GM06990 (cell line): ENCODE results near the gene DERL2.

Source experiments
- DNase-seq: peaks from one replicate; pipeline ENCODE4 v3.0.0-alpha.2; 2011; ENCODE audit not compliant: insufficient read length; ENCODE audit errors: extremely low read depth
- H3K27me3 ChIP-seq: replicated peaks from 2 replicates; pipeline ENCODE4 v1.6.0; 2011; ENCODE audit warnings: low read length; ENCODE audit not compliant: control insufficient read depth, insufficient read depth
- H3K36me3 ChIP-seq: 2 replicates; pipeline ENCODE4 v1.5.1; 2011; ENCODE audit warnings: low read length; ENCODE audit not compliant: control insufficient read depth, insufficient read depth
- H3K4me3 ChIP-seq: replicated peaks from 2 replicates; pipeline ENCODE4 v1.5.1; 2011; ENCODE audit warnings: low read depth, mild to moderate bottlenecking, control low read depth, low read length
- TF ChIP-seq, protein P1 (sequence below): IDR thresholded peaks from 2 replicates; pipeline ENCODE4 v1.5.1; 2011; ENCODE audit warnings: low read length, control low read depth, mild to moderate bottlenecking, inconsistent platforms; ENCODE audit not compliant: insufficient read depth, poor library complexity, severe bottlenecking

The DERL2 gene

DNA sequence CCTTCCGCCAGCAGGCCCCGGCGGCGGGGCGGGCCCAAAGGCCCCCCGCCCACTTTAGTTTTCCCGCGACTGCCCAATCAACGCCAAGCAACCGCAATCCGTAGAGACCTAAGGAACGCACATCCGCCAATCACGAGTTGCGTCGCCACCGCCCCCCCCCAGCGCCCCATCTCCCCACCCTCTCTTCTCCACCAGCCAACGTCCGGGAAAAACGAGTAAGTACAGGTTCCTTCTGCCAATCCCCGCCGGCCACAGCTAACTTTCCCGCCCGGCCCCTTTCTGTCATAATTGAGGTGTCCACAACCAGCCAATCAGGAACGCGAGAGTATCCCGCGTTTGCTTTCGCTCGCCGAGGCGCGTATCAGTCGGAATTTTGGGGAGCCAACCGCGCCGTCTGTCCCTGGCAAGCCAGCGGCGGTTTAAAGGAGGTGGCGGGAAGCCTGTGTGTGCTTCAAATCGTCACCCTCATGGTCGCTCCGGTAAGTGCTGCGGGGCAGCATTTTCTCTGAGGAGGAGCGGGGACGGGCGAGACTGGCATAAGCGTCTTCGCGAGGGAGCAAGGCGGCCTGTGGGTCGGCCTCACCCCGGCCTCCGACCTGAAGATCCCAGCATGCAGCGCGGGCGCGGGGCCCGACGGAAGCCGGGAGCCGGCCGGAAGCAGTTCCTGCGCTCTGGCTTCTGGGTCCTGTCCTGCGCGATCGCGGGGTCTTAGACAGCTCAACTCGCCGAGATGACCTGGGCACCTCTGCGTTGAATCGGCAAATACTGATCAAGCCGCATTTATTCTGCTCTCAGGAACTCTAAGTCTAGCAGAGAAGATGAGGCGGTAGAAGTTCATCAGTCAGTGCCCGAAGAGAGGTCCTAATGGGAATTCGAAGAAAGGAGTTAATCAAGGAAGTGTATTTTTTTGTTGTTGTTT is 487 bp upstream of the DERL2 start, which contains the start of gene MIS12:
Gene MIS12 (plus strand): TSS at position 361 of the 919 bp plus-strand sequence. CDS start 2,297 bp downstream, outside the sequence.
- peak; percentile 100 for DNase-seq
- peaks cover 10% of the 10 kb centered on the region for H3K36me3 ChIP-seq
- TF ChIP-seq, protein P1, sequence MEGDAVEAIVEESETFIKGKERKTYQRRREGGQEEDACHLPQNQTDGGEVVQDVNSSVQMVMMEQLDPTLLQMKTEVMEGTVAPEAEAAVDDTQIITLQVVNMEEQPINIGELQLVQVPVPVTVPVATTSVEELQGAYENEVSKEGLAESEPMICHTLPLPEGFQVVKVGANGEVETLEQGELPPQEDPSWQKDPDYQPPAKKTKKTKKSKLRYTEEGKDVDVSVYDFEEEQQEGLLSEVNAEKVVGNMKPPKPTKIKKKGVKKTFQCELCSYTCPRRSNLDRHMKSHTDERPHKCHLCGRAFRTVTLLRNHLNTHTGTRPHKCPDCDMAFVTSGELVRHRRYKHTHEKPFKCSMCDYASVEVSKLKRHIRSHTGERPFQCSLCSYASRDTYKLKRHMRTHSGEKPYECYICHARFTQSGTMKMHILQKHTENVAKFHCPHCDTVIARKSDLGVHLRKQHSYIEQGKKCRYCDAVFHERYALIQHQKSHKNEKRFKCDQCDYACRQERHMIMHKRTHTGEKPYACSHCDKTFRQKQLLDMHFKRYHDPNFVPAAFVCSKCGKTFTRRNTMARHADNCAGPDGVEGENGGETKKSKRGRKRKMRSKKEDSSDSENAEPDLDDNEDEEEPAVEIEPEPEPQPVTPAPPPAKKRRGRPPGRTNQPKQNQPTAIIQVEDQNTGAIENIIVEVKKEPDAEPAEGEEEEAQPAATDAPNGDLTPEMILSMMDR, result no peak
- H3K4me3 ChIP-seq, result peak within 1 kb of the TSS; percentile 99
- H3K27me3 ChIP-seq, result no peaks in the 10 kb centered on the region

DNA sequence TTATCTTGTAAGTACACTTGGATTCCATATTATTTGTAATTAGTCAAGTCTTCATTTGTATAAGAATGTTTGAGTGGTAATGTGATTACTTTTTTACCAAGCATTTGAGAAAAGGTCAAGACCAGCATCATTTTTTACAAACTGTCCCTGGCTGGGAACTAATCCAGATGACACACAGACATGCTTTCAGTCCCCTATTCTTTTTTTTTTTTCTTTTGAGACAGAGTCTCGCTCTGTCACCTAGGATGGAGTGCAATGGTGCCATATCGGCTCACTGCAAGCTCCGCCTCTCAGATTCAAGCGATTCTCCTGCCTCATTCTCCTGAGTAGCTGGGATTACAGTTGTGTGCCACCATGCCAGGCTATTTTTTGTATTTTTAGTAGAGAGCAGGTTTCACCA is 4.5 kb downstream of the DERL2 start:
- H3K36me3 ChIP-seq, result peaks cover 18% of the 10 kb centered on the region

DNA sequence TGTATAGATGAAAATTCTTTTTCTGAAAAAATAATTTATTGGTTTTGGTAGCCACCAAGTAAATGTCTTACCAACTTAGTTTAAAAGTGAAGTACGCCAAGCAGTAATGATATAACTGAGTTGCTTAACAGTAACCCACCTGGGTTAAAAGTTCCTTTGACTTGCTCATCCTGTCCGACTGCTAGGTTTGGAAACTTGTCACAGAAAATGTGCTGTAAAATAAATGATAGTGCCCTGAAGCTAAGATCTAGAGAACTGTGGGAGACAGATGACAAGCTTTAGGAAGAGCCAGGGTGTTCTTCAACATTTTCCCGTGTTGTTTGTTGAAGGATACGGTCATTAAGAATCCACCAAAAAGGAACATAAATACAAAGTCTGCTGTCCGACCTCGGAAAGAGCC is 5.0 kb downstream of the DERL2 start:
- Histone ChIP-seq H3K4me3 (no peak overlapping the region), H3K27me3 (no peaks in the 10 kb centered on the region), H3K36me3 (peaks cover 18% of the 10 kb centered on the region)
- no peak for DNase-seq
- TF ChIP-seq, protein P1, result no peak

More for the DNA sequence above, 4.5 kb downstream of the DERL2 start:
- TF ChIP-seq, protein P1, result no peak
- DNase-seq, result no peak
- Histone ChIP-seq H3K27me3 (no peaks in the 10 kb centered on the region), H3K4me3 (no peak overlapping the region)

DNA sequence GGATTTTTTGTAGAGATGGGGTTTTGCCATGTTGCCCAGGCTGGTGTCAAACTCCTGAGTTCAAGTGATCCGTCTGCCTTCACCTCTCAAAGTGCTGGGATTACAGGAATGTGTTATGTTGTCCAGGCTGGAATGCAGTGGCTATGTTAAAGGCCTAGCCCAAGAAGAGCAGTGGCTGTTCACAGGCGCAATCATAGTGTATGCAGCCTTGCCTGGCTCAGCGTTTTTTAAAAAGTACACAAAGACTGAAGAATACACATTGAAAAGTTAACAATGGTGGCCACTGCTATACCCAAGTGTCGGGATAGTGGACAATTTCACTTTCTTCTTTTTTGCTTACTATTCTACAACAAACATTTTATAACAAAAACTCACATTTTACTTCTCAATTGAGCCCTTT is 7.0 kb downstream of the DERL2 start:
- no peak for DNase-seq

DNA sequence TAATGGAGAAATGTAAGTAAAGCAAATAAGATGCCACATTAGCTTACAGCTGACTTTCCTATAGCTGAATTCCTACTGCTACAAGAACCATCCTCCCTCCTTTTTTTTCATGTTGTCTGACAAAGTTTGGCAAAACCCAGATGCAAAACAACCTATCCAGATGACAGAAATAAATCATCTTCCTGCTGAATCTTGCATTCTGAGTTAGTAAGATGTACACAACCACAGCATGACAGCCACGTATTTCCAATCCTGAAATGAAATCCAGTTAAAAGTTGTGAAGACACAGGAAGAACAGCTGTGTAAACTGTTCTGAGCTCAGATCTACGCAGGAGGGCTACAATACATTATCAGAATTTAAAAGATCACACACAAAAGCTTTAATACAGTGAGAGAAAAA is 12.1 kb downstream of the DERL2 start:
- no peak overlapping the region for H3K4me3 ChIP-seq
- peaks cover 11% of the 10 kb centered on the region for H3K36me3 ChIP-seq
- no peak for DNase-seq
- TF ChIP-seq, protein P1, result no peak
- H3K27me3 ChIP-seq, result no peaks in the 10 kb centered on the region

More for the DNA sequence above, 7.0 kb downstream of the DERL2 start:
- TF ChIP-seq, protein P1, result no peak
- Histone ChIP-seq H3K36me3 (peaks cover 17% of the 10 kb centered on the region), H3K4me3 (no peak overlapping the region), H3K27me3 (no peaks in the 10 kb centered on the region)
